ENCODE results near the gene XAF1. TPM values are rescaled to one million over a fixed set of nuclear protein-coding genes. Genes with fewer than 3 reads are reported as not detected.
"Not testable (repeated sequence)": the region's sequence is repeated elsewhere in the genome, so short reads cannot be mapped to it uniquely, and the experiment has no call there.

XAF1 gene
- total RNA-seq, 1 donor from 2014 or later, result 31.7 TPM

DNA sequence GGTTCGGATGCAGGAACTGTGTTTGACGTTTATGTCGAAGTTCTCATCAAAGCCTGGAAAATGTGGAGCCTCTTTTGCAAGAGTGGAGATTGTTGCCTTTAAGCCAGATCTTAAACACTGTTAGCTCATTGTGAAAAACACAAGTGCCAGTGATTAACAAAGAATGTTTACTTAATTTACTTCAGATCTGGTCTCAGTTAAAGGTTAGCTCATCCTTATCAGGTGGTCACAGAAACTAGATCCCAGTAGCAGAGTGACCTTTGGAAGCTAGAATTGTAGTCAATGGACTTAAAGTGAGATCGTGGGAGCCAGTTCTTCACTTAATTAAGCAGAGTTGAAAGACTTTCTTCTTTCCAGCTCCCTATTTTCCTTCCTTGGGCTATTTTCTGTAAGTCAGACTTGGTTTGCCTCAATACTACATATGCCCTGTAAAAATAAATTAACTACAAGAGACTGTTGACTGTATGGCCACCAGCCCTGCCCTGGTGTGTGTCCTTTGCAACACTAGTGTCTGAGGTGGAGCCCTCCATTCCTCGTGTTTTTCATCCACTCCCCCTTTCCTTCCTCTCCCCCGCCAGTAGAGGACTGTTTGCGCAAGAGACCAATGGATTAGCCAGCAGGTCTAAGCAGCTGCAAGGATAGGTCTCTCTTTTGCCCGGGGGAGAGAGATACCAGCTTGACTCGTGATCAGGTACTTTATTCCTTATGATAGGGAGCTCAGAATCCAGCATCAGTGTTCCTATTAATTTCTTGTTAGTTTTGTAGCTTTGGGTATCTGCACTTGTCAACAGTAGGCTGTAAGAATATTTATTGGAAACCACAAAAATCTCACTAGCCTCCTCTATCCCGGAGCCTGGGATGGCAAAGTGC is 40.4 kb downstream of the XAF1 start:
- DNase-seq (ENCODE audit: low spot score), result no peak
- intact Hi-C loops (cut with DNase I), result no loop called here

DNA sequence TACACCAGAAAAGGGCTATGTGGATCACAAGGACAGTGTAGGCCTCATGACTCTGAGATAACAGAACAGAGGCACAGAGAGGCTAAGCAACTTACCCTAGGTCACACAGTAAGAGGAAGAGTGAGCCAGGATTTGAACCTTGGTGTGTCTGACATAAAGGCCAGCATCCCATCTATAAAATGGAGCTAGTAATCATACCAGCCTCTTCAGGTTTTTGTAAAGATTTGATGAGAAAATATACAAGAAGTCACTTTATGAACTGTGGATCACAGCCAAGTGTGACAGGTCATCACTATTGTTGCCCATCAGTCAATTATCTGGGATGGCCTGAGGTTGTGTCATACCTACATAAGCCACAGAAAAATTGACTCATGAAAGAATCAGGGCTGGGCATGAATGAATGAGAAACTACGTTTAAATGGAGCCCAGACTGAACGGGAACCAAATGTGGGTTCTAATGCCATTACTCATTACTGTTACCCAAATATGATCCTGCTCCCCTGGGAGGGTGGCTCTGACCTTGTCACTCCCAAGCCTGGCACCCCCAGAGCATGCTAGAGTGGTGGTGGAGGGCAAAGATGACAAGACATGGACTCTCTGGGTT is 41.1 kb downstream of the XAF1 start:
- no peak for DNase-seq (ENCODE audit: low spot score)
- intact Hi-C loops (cut with DNase I), result no loop called here

DNA sequence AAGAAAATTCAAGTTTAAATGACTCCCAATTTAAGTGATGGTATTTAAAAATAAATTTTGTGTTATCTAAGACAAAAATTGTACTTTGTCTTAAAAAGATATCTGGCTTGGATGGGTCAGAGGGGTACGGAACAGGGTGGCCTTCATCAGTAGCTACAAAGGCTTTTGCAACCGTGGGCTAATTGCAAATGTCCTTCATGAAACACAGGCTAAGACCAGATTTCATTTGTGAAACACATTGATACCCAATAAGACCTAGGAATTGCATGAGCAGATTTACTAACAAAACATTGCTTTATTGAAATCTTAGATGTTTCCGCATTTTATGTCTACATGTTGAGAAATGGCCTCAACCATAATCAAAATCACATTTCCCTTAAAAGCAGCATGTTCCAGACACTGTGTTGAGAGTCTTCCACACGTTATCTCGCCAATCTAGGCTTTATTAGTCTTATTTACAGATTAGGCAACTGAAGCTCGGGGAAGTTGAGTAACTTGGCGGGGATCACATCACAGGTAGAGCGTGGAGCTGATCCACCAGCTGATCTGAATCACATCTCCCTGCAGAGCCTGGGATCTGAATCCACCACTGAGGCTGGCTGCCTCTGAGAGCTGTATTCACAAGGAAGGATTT is 42.0 kb downstream of the XAF1 start:
- intact Hi-C loops (cut with DNase I), result no loop called here
- DNase-seq (ENCODE audit: low spot score), result no peak

DNA sequence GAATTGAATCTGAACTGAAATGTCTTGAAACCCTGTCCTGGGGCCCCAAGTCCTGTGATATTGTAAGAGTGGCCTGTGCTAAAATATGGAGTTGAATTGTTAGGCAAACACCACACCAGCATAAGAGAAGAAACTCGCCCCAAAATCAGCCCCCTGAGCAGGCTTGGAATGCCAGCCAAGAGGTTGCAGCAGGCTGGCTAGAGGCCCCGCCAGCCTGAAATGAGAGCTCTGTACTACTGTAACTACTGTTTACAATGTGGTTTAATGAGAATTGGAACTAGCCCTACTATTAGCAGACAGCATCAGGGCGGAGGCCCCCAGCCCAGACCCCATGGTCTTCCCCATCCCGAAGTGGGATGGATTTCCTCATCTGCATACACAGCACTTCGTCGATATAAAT is 43.9 kb downstream of the XAF1 start:
- no peak for DNase-seq (ENCODE audit: low spot score)
- intact Hi-C loops (cut with DNase I), result no loop called here

- intact Hi-C loops (cut with DNase I), result no loop called here
- DNase-seq (ENCODE audit: low spot score), result no peak
These were observed 44.7 kb downstream of the XAF1 start for GRCh38 chr17:6800422-6801027.

DNA sequence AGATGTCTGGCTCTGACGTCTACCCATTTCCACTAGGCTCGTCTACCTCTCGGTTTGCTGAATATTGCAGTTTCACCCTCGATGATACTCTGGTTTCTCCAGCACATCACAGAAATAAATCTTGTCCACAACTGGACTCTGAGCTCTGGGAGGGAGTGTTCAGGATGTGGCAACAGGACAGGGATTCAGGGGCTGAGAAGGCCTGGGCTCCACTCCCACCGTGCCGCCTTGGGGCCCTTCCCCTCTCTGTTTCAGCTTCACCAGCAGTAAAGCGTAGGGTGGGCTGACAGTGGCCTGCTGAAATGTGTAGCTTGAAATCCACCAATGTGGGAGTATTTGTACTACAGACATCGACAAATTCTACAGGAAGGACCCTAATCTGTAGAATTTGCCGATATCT is 55.7 kb downstream of the XAF1 start:
- no peak for DNase-seq (ENCODE audit: low spot score)
- intact Hi-C loops (cut with DNase I), result no loop called here

DNA sequence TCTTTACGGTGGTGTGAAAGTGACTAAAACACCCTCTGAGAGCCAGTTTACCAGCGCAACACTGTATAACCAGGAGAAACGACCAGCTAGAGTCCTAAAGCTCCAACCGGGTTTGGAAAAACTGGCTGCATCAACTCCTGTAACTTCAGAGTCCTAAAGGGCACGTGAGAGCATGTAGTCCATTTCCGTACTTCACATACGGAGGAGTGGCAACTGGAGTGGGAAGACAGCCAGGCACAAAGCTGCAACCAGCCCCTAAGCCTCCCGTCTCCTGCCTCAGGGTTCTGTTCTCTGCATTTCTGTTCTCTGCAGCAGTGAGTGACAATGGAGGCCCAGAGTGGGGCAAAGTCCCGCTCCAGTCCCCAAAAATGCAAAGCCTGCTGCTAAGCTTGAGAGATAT is 56.4 kb downstream of the XAF1 start:
- DNase-seq (ENCODE audit: low spot score), result no peak
- intact Hi-C loops (cut with DNase I), result no loop called here

DNA sequence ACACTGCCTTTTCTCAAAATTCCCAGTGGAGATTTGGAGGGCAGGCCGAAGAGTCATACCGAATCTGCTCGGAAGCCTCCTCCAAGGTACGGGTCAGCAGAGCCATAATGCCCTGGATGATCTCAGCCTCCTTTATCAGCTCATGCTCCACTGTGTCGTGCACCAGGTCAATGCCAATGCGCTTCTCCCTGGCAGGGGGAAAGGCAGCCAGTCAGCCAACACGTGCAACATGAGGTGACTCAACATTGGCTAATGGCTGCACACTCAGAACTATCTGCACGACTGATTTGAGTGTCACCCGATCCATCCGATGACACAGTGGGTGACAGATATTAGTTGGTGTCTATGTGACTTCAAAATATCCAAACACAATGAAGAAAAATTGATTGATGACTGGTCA is 59.9 kb downstream of the XAF1 start:
- intact Hi-C loops (cut with DNase I), result no loop called here
- DNase-seq (ENCODE audit: low spot score), result no peak

DNA sequence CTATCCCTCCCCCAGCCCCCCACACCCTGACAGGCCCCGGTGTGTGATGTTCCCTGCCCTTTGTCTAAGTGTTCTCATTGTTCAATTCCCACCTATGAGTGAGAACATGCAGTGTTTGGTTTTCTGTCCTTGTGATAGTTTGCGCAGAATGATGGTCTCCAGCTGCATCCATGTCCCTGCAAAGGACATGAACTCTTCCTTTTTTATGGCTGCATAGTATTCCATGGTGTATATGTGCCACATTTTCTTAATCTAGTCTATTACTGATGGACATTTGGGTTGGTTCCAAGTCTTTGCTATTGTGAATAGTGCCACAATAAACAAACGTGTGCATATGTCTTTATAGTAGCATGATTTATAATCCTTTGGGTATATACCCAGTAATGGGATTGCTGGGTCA is 60.5 kb downstream of the XAF1 start:
- intact Hi-C loops (cut with DNase I); DNase-seq (ENCODE audit: low spot score): not testable (repeated sequence)

- intact Hi-C loops (cut with DNase I), result no loop called here
- no peak for DNase-seq (ENCODE audit: low spot score)
These were observed 63.1 kb downstream of the XAF1 start for GRCh38 chr17:6818938-6819337.

- no peak for DNase-seq (ENCODE audit: low spot score)
- intact Hi-C loops (cut with DNase I), result no loop called here
These were observed 67.2 kb downstream of the XAF1 start for GRCh38 chr17:6823011-6823442.

Other genes starting within 250 kb of the XAF1 start
- 0.57 TPM for gene PITPNM3, start 199.5 kb upstream of the XAF1 start, total RNA-seq
- 7.8 TPM for gene KIAA0753, start 115.3 kb upstream of the XAF1 start, total RNA-seq
- 51.0 TPM for gene TXNDC17, start 115.0 kb upstream of the XAF1 start, total RNA-seq
- 15.6 TPM for gene MED31, start 104.4 kb upstream of the XAF1 start, total RNA-seq
- 0.48 TPM for gene C17orf100, start 104.3 kb upstream of the XAF1 start, total RNA-seq
- gene SLC13A5, start 42.7 kb upstream of the XAF1 start, total RNA-seq, result 0.11 TPM
- gene FBXO39, start 20.2 kb downstream of the XAF1 start, total RNA-seq, result not detected
- gene TEKT1, start 75.7 kb downstream of the XAF1 start, total RNA-seq, result not detected
- not detected for gene ALOX12, start 240.0 kb downstream of the XAF1 start, total RNA-seq

Measured in cardiac septum (tissue), 1 donor.